ENCODE data around the gene MAEA. TPM values are rescaled to one million over a fixed set of nuclear protein-coding genes. Genes with fewer than 3 reads are reported as not detected.

The MAEA gene
- total RNA-seq, 2 experiments from 2014 or later: 38.9 to 40.4 TPM

DNA sequence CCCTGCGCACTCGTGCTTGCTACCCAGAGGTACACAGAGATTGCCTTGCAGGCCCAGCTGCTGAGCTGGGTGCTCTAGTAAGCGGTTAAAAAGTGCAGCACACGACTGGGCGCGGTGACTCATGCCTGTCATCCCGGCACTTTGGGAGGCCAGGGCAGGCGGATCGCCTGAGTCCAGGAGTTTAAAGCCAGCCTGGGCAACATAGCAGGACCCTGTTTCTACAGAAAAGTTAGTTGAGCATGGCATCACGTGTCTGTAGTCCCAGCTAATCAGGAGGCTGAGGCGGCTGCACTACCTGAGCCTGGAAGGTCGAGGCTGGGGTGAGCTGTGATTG, 62.8 kb downstream of the MAEA start:
- CTCF ChIA-PET: interaction anchor here (0.8 to 1.6 kb wide), 5 partner anchors 149 to 261 kb away, joined by 3 to 7 read pairs (median 3); no protein-coding TSS in a partner anchor
- peaks cover 31% of the 10 kb centered on the region for H3K4me1 Mint-ChIP-seq
- POLR2A ChIA-PET: no interaction called here
- intact Hi-C loops (cut with DNase I, micrococcal nuclease): loop anchor here (1.0 to 2.0 kb wide), 5 partner anchors 34 to 222 kb away; partner anchors contain the start of gene MAEA (in 1 of the 2)
- H3K36me3 Mint-ChIP-seq (ENCODE audit: low read depth): peaks cover 7% of the 10 kb centered on the region
- ATAC-seq (no peak), DNase-seq (no peak)
- no peak overlapping the region for H3K27ac Mint-ChIP-seq
- no peaks in the 10 kb centered on the region for H3K27me3 Mint-ChIP-seq
- no peaks in the 10 kb centered on the region for H3K9me3 Mint-ChIP-seq (ENCODE audit: low read depth)
- H3K4me3 Mint-ChIP-seq: no peak overlapping the region

GRCh38 chr4:1353186-1354055, 63.7 kb downstream of the MAEA start:
- peaks cover 25% of the 10 kb centered on the region for H3K4me1 Mint-ChIP-seq
- DNase-seq: no peak

DNA sequence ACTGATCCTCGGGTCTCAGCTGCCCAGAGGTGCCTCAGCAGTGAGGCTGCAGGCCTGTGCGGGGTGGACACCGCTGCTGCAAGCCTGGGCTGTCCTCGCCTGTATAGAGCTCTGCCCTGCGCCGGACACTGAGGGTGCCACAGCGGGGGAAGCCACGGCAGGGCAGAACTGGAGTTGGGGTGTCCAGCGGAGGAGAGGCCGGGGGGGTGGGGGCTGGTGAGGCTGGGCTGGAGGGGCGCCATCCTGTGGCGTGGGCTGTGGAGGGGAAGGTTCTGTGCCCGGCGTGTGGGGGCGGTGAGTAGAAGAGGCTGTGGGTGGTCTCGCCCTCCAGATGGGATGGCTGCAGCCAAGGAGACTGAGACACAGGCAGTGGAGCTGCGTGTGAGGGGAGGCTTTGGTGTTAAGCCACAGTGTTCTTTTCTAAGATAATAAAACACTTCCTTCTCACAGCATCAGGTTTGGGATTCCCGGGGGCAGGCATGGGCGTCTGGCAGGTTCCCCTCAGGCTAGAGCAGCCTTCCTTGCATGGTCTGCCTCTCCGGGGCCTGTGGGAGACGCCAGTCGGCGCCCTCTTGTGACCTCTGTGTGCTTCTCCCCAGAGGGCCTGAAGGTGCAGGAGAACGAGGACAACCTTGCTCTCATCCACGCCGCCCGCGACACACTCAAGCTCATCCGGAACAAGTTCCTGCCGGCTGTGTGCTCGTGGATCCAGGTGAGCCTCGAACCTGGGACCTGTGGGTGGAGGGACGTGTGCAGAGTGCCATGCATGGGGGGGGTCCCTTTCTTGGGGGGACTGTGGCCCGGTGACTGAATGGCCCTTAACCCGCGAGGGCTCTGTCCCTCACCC, 64.7 kb downstream of the MAEA start:
- H3K36me3 Mint-ChIP-seq (ENCODE audit: low read depth): peaks cover 4% of the 10 kb centered on the region
- H3K4me1 Mint-ChIP-seq: peaks cover 16% of the 10 kb centered on the region
- DNase-seq (no peak), ATAC-seq (no peak)
- ChIA-PET POLR2A (no interaction called here), CTCF (interaction anchor here (0.6 to 0.7 kb wide), 4 partner anchors 103 to 710 kb away, joined by 3 read pairs; no protein-coding TSS in a partner anchor)
- intact Hi-C loops (cut with DNase I, micrococcal nuclease): no loop called here
- H3K4me3 Mint-ChIP-seq: no peak overlapping the region
- H3K27me3 Mint-ChIP-seq: no peaks in the 10 kb centered on the region
- H3K27ac Mint-ChIP-seq: no peak overlapping the region
- H3K9me3 Mint-ChIP-seq (ENCODE audit: low read depth): no peaks in the 10 kb centered on the region

More at GRCh38 chr4:1353186-1354055, 63.7 kb downstream of the MAEA start:
- H3K36me3 Mint-ChIP-seq (ENCODE audit: low read depth): peaks cover 7% of the 10 kb centered on the region
- no peaks in the 10 kb centered on the region for H3K27me3 Mint-ChIP-seq
- CTCF ChIA-PET: interaction anchor here (0.6 to 1.6 kb wide), 7 partner anchors 110 to 262 kb away, joined by 3 to 7 read pairs (median 3); no protein-coding TSS in a partner anchor
- no peak overlapping the region for H3K27ac Mint-ChIP-seq
- ATAC-seq: no peak
- intact Hi-C loops (cut with DNase I, micrococcal nuclease): loop anchor here in 1 of 2 experiments (2.0 kb wide), 1 partner anchor 35 kb away; no protein-coding TSS in a partner anchor
- POLR2A ChIA-PET: no interaction called here
- H3K4me3 Mint-ChIP-seq: no peak overlapping the region
- H3K9me3 Mint-ChIP-seq (ENCODE audit: low read depth): no peaks in the 10 kb centered on the region

GRCh38 chr4:1354983-1355275, 65.2 kb downstream of the MAEA start:
- Mint-ChIP-seq H3K9me3 (ENCODE audit: low read depth) (no peaks in the 10 kb centered on the region), H3K4me3 (no peak overlapping the region), H3K36me3 (ENCODE audit: low read depth) (peaks cover 4% of the 10 kb centered on the region), H3K4me1 (peaks cover 13% of the 10 kb centered on the region), H3K27me3 (no peaks in the 10 kb centered on the region), H3K27ac (no peak overlapping the region)
- CTCF ChIA-PET: interaction anchor here (0.6 to 1.2 kb wide), 4 partner anchors 103 to 219 kb away, joined by 3 to 4 read pairs (median 3); no protein-coding TSS in a partner anchor
- POLR2A ChIA-PET: no interaction called here
- DNase-seq (no peak), ATAC-seq (no peak)
- intact Hi-C loops (cut with DNase I, micrococcal nuclease): loop anchor here in 1 of 2 experiments (5.0 kb wide), 1 partner anchor 272 kb away; no protein-coding TSS in a partner anchor

GRCh38 chr4:1355378-1355777, 65.7 kb downstream of the MAEA start:
- intact Hi-C loops (cut with DNase I, micrococcal nuclease): loop anchor here in 1 of 2 experiments (5.0 kb wide), 1 partner anchor 272 kb away; no protein-coding TSS in a partner anchor
- CTCF ChIA-PET: interaction anchor here (0.5 to 1.3 kb wide), 11 partner anchors 9 to 286 kb away, joined by 3 to 6 read pairs (median 4); no protein-coding TSS in a partner anchor
- Mint-ChIP-seq H3K4me1 (peaks cover 8% of the 10 kb centered on the region), H3K36me3 (ENCODE audit: low read depth) (peaks cover 3% of the 10 kb centered on the region), H3K9me3 (ENCODE audit: low read depth) (no peaks in the 10 kb centered on the region), H3K27ac (no peak overlapping the region), H3K27me3 (no peaks in the 10 kb centered on the region), H3K4me3 (no peak overlapping the region)
- DNase-seq (no peak), ATAC-seq (no peak)
- POLR2A ChIA-PET: no interaction called here

GRCh38 chr4:1356181-1356998, 66.7 kb downstream of the MAEA start:
- ATAC-seq: no peak
- POLR2A ChIA-PET: interaction anchor here (0.5 kb wide), 1 partner anchor 10 kb away, joined by 3 read pairs; the partner anchor contains the start of gene UVSSA
- intact Hi-C loops (cut with DNase I, micrococcal nuclease): loop anchor here (1.0 to 5.0 kb wide), 3 partner anchors 157 to 273 kb away; no protein-coding TSS in a partner anchor
- no peaks in the 10 kb centered on the region for H3K27me3 Mint-ChIP-seq
- H3K9me3 Mint-ChIP-seq (ENCODE audit: low read depth): no peaks in the 10 kb centered on the region
- CTCF ChIA-PET: interaction anchor here (0.6 to 1.3 kb wide), 14 partner anchors 8 to 735 kb away, joined by 3 to 6 read pairs (median 4); no protein-coding TSS in a partner anchor
- peak; percentile 70 for DNase-seq
- H3K4me3 Mint-ChIP-seq: no peak overlapping the region
- H3K36me3 Mint-ChIP-seq (ENCODE audit: low read depth): peaks cover 2% of the 10 kb centered on the region
- H3K4me1 Mint-ChIP-seq: peaks cover 7% of the 10 kb centered on the region
- no peak overlapping the region for H3K27ac Mint-ChIP-seq

DNA sequence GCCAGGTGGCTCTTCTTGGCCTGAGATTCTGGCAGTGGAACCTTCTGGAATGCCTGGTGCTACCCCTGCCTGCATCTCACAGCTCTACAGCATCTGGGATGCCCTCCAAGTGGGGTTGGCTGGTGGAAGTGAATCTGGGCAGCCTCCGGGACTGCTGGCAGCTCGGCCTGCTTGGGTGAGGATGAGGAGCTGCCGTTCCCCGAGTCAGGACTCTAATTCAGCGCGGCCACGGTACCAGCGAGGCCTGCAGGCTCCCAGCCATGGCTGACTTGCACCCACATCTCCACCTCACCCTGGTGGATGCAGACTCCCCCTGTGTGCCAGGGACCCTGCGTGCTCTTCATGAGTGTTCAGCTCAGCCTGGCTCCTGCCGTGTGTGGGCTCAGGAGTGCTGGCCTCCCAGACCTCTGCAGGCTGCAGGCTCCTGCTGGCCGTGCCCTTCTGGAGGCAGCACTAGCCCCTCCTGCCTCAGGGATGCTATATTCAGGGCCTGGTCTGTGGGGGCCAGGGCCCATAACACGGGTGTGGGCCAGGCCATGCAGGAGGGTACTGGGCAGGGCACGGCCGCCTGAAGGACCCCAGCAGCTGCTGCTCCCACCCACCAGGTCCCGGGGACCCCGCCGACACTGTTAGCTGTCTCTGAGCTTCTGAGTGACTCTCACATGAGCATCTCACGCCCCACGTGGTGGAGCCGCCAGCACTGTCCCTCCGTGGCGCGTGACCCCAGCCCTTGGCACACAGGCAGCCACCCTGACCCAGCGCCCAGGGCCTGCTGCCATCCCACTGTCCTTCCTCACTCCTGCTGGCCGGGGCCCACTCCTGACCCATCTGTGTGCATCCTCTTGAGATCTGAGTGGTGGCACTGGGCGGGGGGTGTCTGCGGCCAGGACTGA, 67.9 kb downstream of the MAEA start:
- Mint-ChIP-seq H3K9me3 (ENCODE audit: low read depth) (no peaks in the 10 kb centered on the region), H3K4me1 (no peaks in the 10 kb centered on the region), H3K36me3 (ENCODE audit: low read depth) (peaks cover 2% of the 10 kb centered on the region), H3K4me3 (no peak overlapping the region), H3K27ac (no peak overlapping the region), H3K27me3 (no peaks in the 10 kb centered on the region)
- POLR2A ChIA-PET: no interaction called here
- intact Hi-C loops (cut with DNase I, micrococcal nuclease): loop anchor here in 1 of 2 experiments (5.0 kb wide), 1 partner anchor 270 kb away; no protein-coding TSS in a partner anchor
- CTCF ChIA-PET: no interaction called here
- DNase-seq (no peak), ATAC-seq (no peak)

- POLR2A ChIA-PET: no interaction called here
- Mint-ChIP-seq H3K4me1 (no peaks in the 10 kb centered on the region), H3K4me3 (no peak overlapping the region), H3K27ac (no peak overlapping the region), H3K27me3 (no peaks in the 10 kb centered on the region), H3K36me3 (ENCODE audit: low read depth) (no peaks in the 10 kb centered on the region), H3K9me3 (ENCODE audit: low read depth) (no peaks in the 10 kb centered on the region)
- CTCF ChIA-PET: interaction anchor here (0.5 kb wide), 1 partner anchor 451 kb away, joined by 4 read pairs; no protein-coding TSS in a partner anchor
- intact Hi-C loops (cut with DNase I, micrococcal nuclease): loop anchor here in 1 of 2 experiments (5.0 kb wide), 1 partner anchor 269 kb away; no protein-coding TSS in a partner anchor
- ATAC-seq: no peak
- no peak for DNase-seq
Observed at GRCh38 chr4:1358421-1359143, 68.9 kb downstream of the MAEA start.

- intact Hi-C loops (cut with DNase I, micrococcal nuclease): loop anchor here in 1 of 2 experiments (5.0 kb wide), 1 partner anchor 268 kb away; no protein-coding TSS in a partner anchor
- DNase-seq (no peak), ATAC-seq (no peak)
- Mint-ChIP-seq H3K27ac (no peak overlapping the region), H3K9me3 (ENCODE audit: low read depth) (no peaks in the 10 kb centered on the region), H3K4me3 (no peak overlapping the region), H3K27me3 (no peaks in the 10 kb centered on the region), H3K4me1 (no peaks in the 10 kb centered on the region), H3K36me3 (ENCODE audit: low read depth) (no peaks in the 10 kb centered on the region)
- ChIA-PET CTCF (interaction anchor here (0.5 kb wide), 1 partner anchor 451 kb away, joined by 4 read pairs; no protein-coding TSS in a partner anchor), POLR2A (no interaction called here)
Observed at GRCh38 chr4:1359144-1359501, 69.4 kb downstream of the MAEA start.

Measured in activated CD4-positive, alpha-beta T cell treated with anti-CD3 and anti-CD28 coated beads for 36 hours (primary cell).